NCI-H146 treated with DMSO at 0.1 percent for 48 hours (cell line): ENCODE measurements around the gene KIAA1217.
"Not testable (repeated sequence)": the region's sequence is repeated elsewhere in the genome, so short reads cannot be mapped to it uniquely, and the experiment has no call there.

Source experiments
- DNase-seq: peaks from one replicate; lab custom pipeline; 2025; ENCODE audit not compliant: unreplicated experiment; lab: John Stamatoyannopoulos, UW

Gene KIAA1217

DNA sequence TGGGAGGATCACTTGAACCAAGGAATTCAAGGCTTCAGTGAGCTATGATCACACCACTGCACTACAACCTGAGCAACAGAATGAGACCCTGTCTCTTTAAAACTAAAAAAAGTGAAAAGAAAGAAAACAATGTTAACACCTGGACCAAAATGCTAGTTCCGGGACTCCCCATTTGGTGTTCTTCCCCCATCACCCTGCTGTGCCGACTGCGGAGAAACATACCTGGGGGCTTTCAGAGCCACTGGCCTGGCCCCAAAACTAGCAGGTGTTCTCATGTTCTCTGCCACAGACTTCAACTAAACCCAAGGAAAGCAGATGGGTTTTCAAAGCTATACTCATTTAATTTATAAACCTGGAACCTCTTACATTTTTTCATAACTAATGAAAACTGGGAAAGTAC, 250.9 kb downstream of the KIAA1217 start:
- DNase-seq, result no peak

DNA sequence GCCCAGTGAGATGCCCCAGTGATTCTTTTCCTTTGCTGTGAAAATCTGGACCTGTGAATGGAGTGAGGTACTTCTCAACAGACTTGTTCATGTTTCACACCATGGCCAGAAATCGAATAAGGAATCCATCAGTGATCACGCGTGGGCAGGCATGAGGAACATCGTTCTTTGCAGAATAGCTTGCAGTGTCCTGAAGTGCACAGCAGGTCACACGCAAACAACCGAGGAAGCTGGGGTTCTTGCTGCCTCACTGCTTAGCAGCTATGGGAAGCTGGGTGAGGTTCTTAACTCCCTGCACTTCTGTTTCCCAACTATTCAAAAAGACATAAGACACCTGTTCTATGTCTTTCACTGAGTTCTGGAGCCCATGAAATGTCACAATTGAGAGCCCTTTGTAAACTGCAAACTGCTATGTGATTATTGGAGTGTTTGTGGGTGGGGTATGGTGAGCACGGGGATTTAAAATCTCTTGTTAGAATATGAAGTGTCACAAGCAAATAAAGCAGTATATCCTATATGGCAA, 253.4 kb downstream of the KIAA1217 start:
- no peak for DNase-seq

DNA sequence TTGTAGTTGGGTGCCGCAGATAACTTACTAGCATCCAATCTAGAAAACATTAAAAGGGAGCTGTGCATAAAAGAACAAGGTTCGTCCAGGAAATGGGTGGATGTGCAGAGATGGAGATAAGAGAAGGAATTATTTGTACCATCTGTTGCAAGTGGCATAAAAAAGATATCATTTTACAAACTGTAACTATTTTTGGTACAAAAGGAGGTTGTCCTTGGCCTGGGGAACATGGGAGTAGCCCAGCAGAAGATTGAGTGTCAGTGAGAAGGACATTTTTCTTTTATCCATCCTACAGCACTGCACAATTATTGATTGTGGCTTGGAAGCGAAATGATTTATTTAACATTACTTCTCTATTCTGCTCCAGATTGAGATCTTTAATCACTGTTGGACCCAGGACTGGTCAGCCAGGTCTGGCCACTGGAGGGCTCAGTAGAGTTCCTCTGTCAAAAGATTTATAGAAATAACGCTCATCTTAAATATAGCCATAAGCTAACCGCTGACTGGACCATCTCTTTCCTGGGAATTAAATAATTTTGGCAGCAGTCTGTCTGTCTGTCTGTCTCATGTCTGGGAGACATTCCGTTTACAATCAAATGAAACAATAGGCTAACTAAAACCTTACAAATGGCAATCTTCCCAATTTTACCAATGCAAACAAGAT, 254.1 kb downstream of the KIAA1217 start:
- no peak for DNase-seq

DNA sequence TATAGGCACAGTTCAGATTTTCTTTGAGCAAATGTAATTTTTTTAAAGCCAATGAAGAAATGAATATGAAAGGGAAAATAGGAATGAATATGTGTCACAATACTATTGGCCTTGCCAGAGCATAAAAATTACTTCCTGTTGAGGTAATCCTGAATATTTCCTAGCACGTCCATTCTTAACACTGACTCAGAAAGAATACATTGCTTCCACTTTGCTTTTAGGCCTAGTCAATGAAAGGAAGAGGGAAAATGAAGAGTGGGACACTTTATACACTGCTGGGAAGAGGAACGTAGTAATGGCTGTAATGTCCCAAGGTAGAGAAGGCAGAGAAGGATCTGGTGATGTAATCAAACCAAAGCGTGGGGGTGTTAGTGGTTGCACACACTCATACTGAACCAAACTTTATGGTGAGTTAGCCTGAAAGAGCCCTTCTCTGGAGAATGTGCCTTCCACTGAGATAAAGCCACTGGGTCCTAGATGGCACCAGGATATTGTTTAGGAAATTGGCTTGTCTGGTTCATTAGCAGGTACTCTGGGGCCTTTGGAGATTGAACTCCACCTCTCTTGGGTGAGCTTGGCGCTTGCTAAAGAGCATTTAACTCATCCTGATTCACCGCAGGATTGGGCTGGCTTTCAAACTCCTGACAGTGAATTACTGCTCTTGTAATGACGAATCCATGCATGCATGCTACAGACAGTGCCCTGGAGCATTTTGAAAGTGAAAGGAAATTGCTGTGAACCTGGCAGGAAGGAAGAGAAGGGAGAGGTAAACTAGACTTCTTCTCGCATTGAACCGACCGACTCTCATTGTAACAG, 254.9 kb downstream of the KIAA1217 start:
- no peak for DNase-seq

DNA sequence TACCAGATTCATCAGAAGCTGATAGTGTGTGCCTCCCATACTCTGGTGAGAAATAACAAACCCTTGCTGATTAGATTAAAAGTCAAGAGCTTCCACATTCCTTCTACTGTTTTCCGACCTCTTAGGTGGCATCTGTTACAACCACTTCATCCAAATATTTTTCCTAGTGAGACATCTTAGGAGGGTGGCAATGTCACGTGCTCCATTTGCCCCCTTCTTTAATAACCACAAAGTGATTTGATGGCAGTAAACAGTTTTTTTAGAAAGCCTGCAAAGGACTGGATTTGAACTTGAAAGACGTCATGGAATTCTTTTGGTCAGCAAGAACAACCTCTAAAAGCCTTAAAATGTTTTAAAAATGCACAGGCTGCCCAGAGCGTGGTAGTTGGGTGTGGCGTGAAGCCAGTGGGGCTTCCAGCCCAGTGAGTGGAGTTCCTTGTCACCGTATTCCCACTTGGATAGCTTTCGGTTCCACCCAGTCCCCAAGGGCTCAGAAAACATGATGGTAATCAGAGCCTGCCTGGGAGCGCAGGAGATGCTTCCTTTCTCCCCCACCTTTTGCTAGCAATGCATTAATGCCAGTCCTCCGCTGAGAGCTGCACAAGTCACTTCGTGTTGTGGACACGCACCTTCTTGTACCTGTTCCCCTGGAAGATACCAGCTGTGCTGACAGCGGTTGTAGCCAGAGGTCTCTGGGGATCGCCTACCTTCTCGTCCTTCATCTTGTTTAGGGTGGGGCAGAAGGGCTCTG, 256.4 kb downstream of the KIAA1217 start:
- DNase-seq, result no peak

DNA sequence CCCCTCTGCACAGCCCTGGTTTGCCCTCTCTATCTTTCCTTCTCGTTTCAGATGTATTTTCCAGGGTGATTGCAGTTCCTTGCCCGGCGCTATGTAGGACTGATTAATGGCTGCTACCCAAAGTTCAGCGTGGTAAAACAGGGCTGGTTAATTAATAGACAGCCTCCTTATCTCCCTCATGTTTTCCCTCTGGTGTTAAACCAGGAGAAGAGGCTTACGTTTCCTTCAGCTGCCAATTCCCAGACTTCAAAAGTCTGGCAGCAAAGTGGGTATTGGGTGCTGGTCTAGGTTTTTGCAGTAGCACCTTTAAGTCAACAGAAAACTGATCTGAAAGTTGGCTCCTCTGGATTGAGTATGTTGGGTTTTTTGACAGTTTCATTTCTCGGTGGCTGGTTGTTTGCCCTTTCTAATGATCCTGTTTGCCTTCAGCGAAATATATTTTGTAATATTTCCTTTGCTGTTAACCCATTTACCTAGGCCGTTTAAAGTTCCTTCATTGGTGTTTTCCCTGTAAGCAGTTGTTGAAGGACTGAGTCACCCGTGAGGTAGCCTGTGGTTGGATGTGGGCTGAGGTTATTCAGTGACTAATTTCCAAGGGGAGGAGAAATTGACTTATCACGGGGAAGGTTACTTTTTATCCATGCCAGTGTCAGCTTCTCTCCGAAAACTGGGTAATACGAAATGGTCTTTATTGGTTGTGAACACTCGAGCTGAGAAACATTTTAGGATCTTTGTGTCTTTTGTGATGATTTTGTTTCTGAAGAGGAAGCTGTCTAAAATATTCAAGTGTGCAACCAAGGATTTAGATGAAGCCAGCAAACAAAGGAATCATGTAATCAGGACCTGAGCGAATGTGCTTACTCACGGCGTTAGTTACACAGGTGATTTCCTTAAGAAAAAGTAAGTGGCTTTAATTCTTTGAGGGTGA, 257.2 kb downstream of the KIAA1217 start:
- no peak for DNase-seq

DNA sequence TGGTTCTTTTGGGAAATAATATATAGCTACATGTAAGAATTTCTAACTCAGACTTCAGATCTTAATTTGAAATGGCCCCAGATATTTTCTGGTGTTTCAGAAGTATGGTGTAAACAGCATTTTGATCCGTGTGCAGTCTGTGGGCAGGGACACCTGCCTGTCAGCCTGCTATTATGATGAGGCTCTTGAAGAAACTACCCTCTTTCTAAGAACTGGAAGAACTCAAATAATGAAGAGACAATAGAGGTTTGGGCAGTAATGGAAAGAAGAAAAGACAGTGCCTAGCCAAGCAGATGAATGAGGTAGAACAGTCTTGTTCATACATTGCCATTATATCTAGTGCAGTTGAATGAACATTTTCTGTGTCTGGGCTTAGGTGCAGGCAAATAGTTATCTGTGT, 258.2 kb downstream of the KIAA1217 start:
- DNase-seq, result no peak

DNA sequence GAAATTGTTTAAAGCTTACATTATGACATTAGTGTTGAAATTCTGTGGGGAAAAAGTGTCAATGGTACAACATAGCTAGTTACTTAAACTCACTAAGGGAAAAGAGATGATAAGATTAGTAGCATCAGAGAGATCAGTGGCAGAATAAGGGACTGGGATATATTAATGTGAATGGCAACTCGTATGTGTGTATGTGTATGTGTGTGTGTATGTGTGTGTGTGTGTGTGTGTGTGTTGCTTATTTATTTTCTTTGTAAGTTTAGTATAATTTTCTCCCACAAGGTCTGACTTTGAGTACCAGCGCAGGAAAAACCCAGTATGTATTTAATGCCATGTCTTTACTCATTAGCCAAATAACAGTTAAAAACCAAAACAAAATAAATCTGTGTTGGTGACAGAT, 258.7 kb downstream of the KIAA1217 start:
- no peak for DNase-seq

DNA sequence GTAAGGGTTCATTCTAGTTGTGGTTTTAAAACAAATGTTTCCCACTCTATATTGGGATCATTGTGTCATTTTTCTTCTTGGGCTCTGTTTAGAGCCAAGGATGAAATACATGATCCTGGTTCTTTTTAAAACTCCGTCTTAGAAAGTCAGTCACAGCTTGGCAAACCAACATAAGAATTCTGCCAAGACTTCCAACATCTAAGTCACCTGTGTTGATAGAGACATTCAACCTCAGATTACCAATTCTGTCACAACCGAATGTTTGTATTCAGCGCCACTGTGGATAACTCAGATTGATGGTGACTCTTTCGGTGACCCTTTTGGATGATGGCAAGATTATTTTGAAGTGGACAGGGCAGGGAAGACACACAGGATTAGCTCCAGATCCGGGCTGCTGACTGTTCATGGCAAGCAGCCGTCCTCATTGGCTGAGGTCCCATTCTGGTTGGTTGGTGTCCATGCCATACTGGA, 259.4 kb downstream of the KIAA1217 start:
- no peak for DNase-seq

DNA sequence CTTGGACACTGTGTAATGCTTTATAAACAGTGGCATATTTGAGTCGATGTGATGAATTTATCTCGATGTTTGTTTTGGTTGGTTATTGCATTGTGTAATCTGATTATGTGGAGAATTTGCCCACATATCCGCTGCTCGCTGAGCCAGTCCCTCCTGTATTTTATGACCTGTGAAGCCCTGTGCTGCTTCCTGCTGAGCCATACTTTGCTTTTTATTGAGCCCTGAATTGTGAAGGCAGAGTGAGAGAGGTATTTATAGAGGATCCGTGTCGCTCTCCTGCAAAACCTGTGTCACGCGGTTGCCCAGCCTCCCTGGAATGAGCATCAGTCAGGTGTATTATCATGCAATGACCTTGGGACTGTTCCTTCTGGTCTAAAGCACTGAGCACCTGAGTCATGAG, 261.1 kb downstream of the KIAA1217 start:
- DNase-seq, result no peak

DNA sequence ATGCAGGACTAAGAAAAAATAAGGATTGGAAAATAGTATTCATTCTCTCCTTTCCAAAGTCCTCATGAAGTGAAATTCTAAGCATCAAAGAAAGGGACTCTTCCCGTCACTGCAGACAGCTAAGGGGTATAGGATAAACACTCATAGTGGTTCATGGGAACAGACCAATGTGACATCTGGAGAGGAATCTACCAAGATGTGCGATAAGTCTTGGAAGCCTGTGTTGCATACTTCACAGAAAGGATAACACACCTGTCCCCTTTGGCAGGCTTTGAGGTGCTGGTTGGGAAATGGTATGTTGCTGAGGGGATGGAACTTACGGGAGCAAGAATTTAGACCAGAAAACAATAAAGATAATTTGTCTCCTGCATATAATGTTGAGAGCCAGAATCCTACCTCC, 266.7 kb downstream of the KIAA1217 start:
- DNase-seq, result no peak

DNA sequence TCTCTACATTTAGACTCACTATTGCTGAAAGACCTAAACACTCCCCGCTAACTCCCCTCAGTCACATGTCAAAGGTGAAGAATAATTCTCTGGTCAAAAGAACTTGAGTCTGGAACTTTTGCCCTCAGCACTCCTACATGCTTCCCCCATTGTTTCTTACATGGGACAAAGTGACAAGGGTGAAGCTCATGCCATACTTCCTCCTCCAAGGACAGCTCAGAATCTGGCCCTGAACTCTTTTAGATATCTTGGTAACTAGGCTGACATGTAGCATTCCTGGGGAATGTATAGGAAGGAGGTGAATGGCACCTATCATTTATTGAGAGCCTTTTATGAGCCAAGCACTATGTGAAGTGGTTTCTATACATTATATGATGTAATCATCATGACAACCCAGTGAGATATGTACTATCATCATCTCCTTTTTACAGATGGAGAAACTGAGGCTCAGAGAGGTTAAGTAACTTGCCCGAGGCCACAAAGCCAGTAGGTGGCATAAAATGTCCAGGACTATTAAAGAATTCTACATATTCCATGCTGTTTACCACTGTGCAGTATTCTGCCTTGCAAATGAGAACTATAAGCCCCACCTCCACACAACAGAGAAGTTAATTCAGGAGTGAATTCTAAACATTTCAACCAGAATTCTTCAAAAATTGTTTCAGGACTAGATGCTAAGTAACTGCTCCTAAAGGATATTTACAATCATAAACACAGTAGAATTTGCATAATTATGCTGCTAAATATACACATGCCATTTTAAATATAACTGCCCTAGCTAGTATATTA, 268.2 kb downstream of the KIAA1217 start:
- no peak for DNase-seq

DNA sequence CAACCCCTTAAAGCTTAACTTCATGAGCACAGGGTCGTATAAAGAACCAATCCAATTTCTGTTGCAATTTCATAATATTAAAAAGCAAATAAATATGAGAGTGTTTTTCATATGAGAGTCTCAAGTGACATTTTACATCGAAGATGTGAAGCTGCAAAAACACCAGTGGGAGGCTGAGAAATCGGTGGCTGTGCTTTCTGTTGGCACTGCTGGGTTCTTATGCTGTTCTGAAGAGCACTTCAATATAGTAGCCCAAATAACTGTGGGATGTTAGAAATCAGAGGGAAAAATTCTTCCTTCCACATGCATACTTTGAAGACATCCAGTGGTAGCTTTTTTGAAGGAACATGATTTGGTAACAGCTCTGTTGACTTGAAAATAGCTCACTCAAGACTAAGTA, 269.0 kb downstream of the KIAA1217 start:
- no peak for DNase-seq

DNA sequence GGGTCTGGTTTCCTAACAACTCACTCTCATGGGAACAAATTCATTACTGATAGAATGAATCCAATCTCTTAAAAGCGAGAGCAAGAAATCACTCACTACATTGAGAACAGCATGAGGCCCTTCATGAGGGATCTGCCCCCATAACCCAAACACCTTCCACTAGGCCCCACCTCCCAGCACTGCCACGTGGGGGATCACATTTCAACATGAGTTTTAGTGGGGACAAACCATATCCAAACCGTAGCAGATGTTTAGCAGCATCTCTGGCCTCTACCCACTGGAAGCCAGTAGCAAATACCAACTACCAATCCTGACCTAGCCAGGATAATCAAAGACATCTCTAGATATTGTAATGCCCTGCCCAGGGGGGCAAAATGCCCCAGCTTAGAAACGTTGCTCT, 270.9 kb downstream of the KIAA1217 start:
- no peak for DNase-seq

DNA sequence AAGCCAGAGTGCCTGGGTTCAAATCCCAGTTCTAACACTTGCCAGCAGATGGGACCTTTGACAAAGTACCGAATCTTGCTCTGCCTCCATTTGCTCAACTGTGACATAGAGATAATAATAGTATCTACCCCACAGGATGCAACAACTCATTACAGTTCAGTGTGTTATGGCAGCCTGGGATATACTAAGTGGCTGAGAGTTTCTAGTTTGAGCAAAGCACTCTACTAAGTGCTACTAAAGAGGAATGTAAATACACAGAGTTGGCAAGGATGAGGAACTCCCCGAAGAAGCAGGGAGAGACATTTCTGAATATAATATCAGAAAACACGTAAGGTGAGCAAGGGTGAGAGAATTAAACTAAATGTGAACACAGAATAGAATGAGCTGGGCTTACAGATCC, 271.5 kb downstream of the KIAA1217 start:
- DNase-seq, result no peak

DNA sequence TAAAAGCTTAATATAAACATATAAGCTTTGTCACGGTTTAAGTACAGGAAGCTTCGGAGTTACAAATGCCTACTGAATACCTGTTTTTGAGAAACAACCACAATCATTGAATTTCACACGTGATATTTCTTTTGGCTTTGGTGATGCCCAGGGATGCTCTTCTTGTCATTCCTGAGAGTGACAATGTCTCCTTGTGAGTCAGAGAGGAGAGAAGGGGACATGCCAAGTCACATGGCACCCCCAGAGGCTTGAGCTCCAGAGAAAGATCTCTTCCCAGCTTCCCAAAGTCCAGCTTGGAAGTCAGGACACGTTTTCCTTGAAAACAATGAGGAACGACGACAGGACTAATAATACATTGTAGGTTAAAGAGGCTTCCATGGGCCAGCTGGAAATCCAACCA, 272.3 kb downstream of the KIAA1217 start:
- no peak for DNase-seq

DNA sequence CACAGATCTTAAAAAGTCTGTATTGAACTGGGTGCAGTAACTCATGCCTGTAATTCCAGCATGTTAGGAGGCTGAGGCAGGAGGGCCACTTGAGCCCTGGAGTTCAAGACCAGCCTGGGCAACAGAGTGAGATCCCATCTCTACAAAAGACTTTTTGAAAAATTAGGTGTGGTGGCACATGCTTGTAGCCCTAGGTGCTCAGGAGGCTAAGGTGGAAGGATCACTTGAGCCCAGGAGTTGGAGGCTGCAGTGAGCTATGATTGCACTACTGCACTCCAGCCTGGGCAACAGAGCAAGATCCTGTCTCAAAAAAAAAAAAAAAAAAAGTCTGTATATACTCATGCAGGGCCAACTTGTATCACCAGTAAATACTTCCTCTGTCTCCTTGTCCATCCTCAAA, 273.8 kb downstream of the KIAA1217 start:
- DNase-seq, result not testable (repeated sequence)

DNA sequence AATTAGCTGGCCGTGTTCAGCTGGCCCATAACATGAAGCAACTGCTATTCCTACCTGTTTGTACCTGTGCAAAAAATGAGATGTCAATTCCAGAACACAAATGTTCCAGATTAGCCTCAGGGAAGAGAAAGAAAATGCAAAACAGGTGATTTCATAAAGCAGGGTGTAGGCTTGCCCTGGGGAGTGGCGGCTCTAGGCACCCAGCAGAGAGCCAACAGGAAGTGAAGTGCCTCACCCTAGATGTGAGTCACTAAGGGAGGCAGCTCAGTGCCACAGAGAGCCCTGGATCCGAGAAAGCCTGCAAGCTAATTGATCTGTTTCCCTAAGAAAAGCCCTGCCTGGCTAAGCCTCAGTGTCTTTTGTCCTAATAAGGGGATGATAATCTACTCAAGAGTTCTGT, 274.8 kb downstream of the KIAA1217 start:
- DNase-seq, result no peak

DNA sequence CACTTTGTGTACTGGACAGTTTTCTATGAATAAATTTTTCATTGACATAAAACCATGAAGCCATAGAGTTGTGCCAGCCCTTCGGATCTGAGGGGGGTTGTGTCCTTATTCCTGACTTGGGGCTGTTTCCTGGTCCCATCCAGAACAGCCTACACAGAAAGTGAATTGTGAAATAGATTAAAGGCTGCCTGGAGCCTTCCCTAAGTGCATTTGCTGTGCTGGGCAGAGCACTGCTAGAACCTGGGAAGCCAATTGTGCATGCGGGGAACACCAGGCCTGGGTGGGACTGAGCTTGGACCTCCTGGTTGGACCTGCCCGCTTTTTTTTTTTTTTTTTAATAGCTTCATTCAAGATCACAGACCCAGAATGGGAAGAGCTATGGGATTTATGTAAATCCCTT, 275.8 kb downstream of the KIAA1217 start:
- no peak for DNase-seq

DNA sequence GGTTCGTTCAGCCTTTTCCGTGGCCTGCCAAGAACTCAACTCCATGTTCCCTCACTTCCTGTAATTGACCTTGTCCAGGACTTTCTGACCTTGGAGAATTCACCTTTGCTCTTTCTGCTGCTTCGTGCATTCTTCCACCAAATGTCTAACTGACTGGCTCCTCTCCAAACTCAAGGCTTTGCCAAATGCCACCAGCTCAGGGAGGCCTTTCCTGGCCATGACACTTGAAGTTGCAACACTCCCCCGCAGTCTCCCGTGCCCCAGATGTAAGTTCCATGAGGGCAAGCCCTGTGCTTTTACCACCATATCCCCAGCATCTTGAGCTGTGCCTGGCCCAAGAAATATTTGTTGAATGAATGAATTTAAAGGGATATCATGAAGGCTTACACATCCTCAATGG, 276.4 kb downstream of the KIAA1217 start:
- DNase-seq, result no peak
